ENCODE measurements around the gene IGFBP7.

IGFBP7 gene

DNA sequence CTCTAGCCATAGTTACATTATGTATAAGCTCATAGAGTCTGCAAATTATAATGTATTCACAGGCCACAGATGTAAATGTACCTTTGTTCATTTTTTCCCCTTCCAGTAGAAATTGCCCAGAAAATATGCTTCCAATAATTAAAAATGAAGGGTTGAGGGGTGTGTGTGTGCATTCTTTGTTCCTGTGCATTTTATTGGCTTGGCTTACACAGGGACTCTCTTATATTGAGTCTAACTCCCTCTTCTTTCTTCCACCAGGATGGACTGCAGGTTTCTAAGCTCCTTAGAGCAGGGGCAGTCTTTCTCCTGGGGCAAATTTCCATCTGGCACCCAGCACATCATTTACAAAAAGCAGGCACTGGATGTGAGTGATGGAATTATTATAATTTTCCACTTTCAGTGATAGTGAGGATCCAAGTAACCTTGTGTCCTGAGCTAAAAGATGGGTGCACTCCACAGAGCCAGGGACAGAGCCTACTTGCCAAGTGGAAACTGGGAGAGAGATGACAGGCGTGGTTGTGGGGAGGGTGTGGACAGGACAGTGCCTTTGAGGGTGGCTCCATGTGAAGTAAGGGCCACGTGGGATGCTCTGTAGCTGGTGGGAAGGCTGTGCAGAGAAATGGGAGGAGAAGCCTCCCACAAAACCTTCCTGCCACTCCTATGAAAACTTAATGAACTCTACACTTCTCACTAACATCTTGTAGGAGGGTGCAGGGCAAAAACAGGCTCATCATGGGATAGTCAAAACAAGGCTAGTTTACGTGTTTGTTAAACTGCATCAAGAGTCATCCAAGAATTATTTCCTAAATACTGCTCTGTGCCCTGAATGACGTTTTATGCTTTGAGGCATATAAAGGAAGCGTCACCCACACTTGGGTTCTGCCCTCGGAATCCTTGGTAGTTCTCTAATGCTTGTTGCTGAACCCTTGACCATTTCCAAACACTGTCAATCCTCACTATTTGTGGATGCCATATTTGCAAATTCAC is 16.0 kb downstream of the IGFBP7 start:
- no peak for DNase-seq

DNA sequence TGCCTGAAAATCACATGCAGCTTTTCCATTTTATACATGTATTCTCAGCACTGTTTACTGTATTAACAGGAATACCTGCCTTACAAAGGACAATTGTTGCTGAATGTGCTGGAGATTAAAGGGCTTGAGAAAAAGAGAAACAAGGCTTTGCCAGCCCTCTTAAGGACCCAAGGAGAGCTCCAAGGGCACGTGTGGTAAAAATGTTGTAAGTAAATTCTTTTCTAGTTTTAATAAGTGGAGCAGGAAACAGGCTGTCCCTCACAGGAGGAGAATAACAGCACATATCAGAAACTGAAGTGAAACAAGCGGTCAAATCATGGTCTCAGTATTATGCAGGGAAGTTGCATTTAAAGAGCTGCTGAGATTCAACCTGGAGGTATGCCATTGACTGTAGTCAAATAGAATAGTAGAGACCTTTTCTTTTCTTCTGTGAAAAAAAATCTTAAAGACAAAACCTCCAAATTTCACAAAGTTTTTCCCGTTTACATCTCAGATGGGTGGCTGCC is 18.5 kb downstream of the IGFBP7 start:
- DNase-seq = no peak

DNA sequence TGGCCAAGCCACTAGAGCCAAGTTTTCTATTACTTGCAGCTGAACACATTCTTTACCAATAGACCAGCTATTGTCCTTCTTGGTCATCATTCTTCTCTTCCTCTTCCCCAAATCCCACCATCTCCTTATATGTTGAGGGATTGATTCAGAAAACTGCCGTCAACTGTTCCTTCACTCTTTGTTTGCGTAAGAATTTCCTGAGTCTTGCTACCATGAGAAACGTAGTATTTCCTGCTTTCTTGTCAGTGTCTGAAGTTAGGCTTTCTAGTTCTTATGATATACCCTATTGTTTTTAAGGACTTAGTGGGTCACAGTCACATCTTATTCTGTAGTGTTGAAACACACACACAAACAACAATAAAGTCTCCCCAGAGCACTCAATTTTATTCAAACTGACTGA is 20.1 kb downstream of the IGFBP7 start:
- no peak for DNase-seq

DNA sequence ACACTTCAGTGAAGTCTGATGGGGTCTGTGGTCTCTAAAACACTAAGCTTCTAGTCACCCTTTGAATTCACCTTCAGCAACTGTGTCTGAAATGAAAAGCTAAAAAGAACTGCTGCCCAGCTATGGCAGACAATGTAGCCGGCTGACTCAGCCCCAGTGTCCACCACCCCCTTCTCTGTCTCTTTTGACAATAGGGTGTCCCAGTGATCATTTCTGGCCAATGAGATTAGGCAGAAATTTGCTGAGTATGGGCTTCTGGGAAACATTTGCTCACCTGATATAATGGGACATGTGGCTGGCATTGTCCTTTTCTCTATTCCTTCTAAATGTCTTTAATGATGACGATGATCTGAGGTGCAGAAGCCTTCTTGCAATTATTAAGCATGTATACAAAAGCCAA is 20.6 kb downstream of the IGFBP7 start:
- no peak for DNase-seq

DNA sequence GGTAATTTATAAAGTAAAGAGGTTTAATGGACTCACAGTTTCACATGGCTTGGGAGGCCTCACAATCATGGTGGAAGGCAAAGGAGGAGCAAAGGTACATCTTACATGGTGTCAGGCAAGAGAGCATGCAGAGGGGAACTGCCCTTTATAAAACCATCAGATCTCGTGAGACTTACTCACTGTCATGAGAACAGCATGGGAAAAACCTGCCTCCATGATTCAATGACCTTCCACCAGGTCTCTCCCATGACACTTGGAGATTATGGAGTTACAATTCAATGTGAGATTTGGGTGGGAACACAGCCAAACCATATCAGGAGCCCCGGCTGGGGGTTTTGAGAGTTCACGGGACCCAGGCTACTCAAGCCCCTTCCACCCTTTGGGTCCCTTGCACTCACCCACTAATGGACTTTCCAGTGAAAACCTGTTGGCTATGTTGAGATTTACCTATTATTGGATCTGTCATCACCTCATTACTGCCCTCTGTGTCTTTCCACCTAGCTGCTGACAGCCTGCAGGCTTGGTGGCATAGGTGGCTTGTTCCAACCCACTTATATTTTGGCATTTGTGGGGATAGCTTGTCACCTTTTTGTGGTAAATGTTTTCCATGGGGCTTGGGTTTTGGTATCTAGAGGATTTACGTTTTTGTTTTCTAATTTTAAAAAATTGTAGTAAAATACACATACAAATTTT is 24.0 kb downstream of the IGFBP7 start:
- no peak for DNase-seq

DNA sequence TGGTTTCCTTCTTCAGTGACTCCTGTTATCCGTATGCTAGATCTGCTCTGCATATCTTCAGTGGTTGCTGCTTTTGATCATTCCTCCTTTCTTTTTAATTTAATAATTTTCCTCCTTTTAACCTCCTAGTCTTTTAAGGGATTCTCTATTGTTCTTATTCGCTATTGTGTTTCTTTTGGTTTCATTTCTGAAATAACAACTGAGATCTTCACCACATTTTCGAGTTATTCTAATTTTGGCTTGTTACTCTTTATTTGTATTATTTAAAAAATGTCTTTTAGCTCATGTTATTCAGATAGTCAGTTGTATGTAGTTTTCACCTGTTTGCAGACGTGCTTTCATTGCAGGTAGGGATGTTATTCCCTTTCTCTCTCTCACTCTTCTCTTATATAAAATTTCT is 24.9 kb downstream of the IGFBP7 start:
- DNase-seq = no peak

DNA sequence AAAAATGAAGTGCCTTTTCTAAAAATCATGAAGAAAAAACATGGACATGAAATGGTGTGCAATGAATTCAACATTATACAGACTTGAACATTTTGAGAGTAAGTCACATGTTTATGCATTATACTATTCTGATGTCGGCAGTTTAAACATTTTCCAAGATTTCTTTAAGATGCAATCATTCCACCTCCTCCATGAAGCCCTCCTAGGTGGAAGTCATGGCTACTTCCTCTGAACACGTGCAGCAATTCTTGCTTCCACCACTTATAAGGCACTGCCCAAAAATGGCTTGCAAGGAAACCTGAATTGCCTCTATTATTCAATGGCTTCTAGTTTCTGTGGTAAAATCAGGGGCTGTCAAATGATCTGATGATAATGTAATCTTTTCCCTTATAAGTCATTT is 25.8 kb downstream of the IGFBP7 start:
- DNase-seq = no peak

DNA sequence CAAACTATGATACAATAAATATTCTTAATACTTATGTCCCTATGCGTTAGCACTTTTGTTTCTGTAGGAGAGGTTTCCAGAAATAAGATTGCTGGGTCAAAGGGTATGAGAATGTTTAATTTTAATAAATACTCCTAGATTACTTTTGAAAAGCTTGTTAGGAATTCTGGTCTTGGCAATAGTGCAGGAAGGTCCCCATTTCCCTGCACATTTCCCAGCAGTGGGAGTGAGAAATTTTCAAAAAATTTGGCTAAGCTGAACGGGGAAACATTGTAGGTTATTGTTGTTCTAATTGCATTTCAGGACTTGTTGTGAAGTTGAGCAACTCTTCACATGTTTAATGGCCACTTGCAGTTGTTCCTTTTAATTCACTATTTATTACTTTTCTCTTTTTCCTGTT is 27.1 kb downstream of the IGFBP7 start:
- DNase-seq = no peak

DNA sequence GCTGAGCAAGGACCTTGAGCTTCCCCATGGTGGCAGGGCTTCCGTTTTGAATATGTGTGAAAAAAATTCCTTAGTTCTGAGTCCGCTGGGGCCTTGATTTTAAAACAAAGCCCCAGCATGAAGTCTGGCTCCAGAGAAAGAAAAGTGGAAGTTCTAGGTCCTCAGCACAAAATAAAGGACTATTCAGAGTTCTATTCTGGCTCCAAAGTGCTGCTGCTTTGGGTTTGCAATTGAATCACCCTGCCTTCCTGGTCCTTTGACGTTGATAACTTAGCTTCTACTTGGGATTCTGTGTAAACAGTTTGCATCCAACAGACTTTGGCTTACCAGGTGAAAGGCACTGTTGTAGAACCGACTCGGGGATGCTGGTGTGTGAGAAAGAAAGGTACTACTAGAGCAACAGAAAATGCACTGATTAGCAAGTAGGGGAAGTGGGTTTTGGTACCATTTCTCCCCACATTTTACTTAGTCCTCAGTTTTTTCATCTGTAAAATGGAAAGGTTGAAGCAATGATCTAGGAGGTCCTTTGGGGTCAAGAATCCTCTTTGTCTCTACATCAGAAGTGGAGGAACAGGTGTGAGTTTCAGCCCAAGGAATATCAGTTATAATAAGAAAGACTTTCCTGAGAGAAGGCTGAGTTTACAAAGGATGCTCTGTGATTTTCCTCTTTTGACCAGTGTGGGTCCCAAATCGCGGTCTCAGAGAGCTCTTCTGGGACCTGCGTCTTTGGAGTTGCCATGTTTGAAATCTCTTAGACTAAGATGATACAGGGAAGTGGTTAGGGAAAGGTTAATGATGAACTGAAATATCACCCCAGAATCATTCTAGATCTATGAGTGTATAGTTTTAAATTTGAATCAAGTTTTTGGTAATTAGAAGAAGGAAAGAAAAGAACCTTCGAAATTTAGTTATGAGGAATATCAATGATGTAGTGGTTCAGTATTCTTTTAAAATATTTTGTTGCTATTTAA is 28.2 kb downstream of the IGFBP7 start:
- no peak for DNase-seq

DNA sequence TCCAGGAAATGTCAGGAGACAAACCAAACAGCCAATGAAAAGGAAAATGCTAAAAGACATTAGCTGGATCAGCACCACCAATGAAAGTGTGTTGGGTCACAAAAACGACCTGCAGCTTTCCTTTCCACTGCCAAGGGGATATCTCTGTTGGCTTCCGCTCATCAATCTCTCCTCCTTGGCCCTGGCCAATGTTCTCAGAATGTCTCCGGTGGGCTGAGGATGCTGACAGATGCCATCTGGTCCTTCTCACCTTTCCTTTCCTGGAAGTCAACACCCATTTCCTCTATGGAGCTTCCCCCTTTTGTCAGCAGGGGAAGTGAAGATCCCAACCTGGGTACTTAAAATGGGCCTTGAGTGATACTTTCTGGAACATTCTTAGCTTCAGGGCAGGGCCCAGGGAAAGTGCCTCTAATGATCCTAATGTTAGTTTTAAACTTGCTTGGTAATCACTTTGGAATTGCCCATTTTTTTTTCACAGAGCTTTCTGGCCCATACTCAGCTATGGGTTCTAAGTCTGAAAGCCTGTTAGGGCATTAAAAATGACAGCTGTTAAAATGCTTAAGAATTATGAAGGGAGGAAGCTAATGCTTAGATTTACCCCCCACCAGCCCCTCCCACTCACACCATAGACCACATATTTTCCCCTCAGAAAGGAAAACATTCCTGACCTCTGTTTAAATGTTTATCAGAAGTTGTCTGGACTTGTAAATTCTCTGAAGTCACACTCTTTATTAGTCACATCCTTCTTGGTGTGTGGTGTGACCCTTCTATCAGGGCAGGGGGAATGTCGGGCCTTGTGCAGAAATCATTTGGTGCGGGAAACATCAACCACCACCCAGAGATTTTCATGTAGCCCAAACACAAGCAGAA is 29.2 kb downstream of the IGFBP7 start:
- DNase-seq = no peak

DNA sequence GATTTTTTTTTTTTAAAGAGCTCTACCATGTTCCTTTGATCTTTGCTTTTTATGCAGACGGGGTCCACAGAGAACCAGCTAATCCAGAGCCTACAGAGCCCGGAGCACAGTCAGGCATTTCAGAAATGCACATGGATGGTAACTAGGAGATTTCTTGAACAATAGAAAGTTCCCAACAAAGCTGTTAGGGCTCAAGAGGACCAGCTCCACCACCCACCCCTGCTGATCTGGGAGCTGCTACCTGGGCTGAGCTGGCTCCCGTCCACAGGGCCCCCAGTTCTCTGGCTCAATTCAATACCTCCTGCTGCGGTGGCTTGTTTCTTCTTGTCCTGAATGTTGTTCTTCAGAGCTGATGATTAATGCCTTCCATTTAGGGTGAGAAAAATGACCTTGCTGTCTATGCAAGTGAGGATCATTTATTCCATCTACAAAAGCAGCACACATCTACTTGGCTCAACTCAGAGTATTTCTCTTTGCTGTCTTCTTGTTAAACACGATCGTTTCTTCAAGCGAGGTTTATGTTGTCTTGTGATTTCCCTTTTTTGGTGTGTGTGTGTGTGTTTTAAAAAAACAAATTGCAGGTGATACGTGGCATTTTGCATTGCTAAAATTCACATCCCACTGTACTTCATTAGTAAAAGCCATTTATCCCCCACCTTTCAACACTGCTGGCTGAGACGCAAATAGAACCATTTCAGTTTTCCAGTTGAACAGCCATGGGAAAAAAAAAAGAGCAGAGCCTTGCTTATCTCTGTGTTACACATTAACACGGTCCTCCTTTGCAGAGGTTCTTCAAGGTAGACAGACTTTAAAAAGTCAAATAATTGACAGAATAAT is 31.3 kb downstream of the IGFBP7 start:
- no peak for DNase-seq

DNA sequence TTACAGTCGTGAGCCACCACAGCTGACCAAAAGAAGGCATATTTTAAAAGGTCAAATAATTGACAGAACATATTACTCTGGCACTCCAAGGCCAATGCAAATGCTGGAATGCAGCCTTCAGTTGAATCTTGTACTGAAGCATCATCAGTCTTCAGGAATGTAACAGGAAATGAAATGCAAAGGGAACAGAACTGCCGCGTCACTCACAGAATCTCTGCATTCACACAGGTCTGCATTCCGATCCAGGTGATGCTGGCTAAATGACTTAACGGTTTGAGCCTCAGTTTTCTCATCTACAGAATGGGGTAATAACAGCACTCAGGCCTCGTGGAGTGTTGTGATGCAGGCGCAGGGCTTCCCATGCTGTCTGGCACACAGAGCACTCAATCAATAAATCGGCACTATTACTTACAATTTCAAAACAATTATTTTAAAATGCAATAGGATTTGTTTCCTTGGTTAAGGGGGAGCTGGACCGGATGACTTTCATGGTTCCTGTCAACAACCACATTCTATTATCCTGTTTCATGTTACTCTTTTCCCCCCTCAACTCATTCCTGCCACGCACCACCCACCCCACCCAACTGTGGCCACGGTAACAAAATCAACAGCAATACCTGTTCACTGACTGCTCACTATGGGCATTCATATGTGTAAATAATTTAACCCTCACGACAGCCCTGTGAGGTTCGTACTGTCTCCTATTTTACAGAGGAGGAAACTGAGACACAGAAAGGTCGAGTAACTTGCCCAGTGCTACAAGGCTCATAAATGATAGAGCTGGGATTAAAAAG is 32.4 kb downstream of the IGFBP7 start:
- DNase-seq = no peak

DNA sequence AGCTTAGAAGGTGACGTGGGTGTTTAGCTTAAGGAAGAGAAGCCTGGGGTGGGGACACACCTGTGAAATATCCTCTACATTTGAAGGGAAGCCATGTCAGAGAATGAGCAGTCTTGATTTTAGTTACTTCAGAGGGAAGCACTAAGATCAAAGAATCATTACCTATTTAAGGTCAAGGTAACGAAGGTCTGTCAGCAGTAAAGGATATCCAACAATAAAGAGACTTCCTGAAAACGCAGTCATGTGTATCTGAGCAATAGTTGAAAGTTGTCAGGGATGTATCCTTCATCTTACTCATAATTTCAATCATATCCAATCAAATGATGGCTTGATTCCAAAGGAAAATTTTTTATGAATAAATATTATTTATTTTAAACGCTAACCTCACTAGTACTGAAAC is 33.5 kb downstream of the IGFBP7 start:
- DNase-seq = no peak

DNA sequence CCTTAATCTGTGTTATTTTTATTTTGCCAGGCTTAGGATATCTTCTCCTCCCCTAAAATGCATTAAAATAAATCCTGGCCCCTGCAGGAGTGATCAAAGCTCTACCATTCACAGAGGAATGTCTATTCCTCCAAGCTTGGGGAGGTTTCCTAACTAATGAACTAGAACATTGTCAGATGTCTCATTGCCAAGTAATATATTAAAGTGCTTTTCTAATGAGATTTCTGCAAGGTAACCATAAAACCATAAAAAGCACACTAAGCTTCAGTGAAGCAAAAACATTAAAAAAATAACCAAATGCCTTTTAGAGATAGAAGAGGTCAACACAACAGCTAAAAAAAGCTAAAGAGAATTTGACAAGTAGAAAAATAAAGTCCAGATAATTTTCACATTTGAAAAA is 34.8 kb downstream of the IGFBP7 start:
- DNase-seq = no peak

DNA sequence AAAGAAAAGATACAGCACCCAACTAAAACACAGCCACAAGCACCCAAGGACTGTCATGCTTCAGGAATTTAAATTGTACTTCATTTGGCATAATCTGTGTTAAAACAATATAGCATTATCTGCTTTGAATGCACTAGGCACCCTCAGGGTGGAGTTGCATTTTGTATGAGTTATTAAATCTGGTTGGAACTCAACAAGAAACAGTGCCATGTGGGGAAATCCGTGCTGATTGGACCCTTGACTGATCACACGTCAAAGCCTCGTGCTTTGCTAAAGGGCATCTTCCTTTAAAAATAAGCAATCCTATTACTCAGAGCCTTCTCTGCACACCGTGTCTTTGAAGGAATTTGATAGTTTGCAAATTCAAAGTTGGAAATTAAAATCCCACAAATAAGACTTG is 35.4 kb downstream of the IGFBP7 start:
- no peak for DNase-seq

DNA sequence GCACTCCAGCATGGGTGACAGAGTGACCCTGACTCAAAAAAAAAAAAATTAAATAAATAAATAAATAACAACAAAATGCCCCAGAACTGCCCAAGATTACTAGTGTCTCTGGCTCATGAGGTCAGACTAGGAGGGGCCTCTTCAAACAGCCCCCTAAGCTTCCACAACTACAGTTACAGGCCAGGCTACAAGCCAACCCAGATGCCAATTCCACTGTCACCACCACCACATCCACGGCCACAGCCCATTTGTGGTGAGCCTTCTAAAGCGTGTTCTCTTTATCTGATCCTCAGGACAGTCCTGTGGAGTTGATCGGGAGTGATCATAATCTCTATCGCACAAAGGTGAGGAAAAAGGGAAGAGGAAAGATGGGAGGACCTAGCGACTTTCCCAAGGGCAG is 36.6 kb downstream of the IGFBP7 start:
- DNase-seq = no peak

DNA sequence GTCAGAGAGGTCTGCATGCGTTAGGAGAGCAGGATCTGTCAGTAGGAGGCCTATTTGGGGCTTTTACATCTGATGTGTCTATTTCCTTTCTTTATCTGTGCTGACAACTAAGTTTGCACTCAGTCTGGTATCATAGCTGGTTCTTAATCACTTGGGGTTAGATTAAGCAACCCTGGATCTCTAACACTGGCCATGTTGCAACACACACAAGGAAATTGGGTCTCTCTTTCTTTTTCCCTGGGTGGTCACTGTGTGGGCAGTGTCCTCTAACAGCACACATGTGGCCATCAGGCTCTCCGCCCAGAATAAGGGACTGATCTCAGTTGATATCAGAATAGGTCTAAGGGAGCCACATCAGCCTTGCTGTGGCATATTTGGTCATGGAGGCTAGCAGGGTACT is 38.9 kb downstream of the IGFBP7 start:
- no peak for DNase-seq

DNA sequence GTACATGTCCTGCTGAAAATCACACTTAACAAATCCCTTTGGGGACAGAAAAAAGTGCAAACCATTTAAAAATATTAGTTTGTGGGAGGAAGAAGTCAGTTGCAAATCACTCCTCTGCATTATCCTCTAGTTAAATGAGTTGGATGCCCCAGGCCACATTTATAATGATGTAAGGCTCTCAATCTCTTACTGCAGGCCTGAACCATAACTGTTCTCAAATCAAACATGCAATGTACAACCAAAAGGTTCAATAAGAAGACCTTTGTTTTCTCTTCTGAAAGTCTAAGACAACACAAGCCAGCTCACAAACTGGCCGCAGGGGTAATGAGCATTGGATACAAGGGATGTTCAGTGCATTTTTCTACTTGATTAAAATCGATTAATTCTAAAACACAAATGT is 39.7 kb downstream of the IGFBP7 start:
- no peak for DNase-seq

DNA sequence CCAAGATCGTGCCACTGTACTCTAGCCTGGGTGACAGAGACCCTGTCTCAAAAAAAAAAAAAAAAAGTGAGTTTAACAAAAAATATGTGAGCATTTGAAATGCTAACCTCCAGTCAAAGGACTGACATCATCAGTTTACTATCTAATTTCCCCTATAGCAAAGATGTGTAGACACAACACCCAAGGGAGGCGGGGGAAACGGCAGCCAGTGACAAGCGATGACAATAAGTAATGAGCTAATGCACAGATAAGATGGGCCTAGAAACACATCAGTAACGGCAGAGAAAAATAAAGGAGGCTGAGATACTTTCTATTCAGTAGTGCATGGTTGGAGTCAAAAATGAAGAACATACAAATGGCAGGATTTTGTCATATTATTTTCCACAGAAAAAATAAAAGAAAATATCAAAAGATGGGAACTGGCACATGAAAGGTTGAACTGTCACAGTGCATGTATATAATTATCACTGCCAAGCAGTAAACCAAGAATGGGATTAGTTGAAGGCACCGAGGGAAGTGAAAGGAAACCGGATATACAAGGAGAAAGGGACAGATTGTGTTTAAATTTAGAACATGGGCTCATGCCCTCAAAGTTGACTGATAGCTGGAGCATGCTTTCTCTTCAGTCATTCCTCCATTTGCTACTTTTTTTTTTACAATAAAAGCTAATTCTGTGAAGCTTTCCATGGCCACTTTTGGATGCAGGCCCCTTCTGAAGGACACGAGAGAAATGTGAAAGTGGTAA is 41.8 kb downstream of the IGFBP7 start:
- no peak for DNase-seq
